HuH-7 (cell line): ENCODE results near the gene PACS1.

ENCODE experiments used
- DNase-seq: peaks from one replicate; pipeline ENCODE4 v3.0.0; 2011; ENCODE audit warnings: low spot score

Gene PACS1

DNA sequence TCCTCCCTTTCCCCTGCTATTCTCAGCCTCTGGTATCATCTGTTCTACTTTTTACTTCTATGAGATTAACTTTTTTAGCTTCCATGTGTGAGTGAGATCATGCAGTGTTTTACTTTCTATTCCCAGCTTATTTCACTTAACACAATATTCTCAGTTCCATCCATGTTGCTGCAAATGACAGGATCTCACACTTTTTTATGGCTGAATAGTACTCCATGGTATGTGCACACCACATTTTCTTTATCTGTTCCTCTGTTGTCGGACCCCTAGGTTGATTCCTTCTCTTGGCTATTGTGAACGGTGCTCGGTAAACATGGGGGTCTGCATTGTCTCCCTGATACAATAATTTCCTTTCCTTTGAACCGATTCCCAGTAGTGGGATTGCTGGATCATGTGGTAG lies 117.4 kb downstream of the PACS1 start:
- no peak for DNase-seq

- no peak for DNase-seq
Measured at GRCh38 chr11:66188580-66188979, 118.5 kb downstream of the PACS1 start.

DNA sequence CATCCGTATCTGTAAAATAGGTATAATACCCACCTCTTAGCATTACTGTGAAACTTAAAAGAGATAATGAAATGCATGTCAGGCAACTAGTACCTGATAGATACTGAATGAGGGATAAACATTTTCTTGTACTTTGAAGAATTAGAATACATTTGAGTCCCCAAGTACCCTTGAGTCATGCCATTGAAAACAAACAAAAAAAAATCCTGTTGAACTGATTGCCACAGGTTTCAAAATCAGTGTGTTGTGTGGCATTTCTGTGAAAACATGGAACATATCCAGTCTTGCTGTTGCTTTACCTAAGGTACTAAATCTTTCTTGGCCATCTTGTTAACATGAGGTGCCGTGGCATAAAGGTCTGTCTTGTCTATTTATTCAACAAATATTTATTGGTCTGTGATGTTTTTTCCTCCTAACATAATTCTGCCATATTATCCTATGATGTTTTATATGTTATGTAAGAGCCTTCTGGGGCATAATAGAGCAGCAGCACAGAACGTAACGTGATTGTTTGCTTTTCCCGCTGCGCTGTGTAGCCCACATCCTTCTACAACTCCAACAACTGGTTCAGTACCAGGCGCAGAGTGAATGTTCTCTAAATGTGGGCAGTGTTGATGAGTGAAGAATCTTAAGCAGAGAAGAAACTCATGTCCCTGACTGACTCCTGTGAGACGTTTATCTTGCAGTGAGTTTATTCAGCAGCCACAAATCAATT lies 119.1 kb downstream of the PACS1 start:
- DNase-seq, result no peak

GRCh38 chr11:66190786-66191185 lies 120.7 kb downstream of the PACS1 start:
- no peak for DNase-seq

DNA sequence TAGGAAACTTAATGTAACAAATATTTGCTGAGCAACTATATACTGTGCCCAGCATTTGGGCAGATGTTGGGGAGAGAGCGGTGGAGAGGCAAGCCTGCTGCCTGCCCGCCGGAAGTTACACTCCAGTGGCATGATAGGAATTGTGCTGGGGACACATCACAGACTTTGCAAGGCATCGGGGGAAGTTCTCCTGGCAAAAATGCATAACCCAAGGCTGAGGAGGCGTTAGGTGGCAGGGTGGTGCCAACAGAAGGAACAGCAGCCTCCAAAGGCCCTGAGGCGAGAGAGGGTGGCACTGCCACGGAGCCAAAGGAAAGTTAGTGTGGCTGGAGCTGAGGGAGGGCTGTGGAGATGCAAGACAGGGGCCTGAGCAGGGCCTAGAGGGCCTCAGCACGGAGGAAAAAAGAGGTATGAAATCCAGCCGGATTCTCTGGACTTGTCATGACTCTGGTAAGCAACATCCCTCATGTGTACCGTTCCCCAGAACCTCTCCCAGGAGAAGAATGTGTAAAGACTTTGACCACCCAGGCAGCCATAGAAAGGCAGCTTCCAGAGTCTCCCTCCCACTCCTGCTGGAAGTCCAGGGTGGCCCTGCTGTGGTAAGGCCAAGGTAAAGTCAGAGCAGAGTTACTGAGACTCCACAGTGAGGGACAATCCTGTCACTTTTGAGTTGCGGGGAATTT lies 122.2 kb downstream of the PACS1 start:
- DNase-seq, result no peak

DNA sequence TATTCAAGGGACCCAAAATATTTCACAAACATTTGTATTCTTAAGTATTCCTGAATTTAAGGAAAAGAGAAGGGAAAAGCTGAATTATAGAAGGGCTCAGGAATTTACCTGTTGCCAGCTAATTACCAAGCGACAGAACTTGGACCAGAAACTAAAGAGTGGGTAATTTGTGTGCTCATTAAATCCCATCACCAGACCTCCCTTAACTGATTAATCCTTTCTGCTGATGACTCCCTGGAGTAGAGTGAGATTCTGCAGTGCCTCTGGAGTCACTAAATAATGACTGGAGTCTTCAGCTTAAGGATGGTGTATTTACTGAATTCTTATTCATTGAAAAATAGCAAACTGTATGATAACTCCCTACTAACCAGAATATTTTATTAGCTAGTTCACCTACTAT lies 124.3 kb downstream of the PACS1 start:
- DNase-seq, result no peak

GRCh38 chr11:66195867-66196266 lies 125.8 kb downstream of the PACS1 start:
- no peak for DNase-seq

GRCh38 chr11:66203847-66204246 lies 133.8 kb downstream of the PACS1 start:
- no peak for DNase-seq

GRCh38 chr11:66204412-66204811 lies 134.3 kb downstream of the PACS1 start:
- DNase-seq, result no peak

DNA sequence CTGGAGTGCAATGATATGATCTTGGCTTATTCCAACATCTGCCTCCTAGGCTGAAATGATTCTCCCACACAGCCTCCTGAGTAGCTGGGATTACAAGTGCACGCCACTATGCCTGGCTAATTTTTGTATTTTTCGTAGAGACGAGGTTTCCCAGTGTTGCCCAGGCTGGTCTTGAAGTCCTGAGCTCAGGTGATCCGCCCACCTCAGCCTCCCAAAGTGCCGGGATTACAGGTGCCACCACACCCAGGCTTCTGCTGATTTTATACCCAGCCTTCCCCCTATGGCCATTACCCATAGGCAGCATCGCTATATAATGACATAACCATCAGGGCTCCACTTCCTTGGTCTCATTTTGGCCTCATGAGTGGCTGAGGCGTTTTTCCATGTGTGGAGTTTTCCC lies 137.7 kb downstream of the PACS1 start:
- DNase-seq, result no peak

DNA sequence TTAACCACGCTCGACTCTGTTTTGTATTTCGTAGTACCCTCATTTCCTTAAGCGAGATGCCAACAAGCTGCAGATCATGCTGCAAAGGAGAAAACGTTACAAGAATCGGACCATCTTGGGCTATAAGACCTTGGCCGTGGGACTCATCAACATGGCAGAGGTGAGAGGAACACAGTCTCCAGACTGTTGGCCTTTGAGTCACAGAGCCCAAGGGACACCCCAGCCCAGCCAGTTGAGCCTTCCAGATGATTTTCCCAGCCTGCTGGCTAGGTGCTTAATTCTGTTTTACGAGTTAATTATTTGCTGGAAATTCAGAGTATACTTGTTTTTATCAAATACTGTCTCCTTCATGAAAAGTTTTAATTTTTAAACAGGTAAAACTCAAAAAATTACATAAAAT lies 141.0 kb downstream of the PACS1 start:
- no peak for DNase-seq

DNA sequence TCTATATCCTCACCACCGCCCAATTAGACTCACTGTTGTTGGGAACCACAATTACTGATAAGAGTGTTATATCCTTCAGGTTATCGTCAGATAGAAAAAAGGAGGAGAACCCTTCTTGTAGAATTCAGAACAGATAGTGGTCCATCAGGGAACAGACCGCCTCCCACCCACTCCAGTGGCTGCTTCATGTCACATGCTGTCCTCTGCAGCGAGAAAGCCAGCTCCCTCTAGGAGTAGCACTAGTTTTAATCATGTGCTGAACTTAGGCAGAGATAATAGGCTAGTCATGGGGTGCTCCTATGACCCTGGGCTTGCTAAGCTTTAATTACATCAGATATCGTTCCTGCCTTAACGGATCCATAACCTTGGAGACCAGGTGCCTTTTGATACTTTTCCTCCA lies 146.8 kb downstream of the PACS1 start:
- no peak for DNase-seq

DNA sequence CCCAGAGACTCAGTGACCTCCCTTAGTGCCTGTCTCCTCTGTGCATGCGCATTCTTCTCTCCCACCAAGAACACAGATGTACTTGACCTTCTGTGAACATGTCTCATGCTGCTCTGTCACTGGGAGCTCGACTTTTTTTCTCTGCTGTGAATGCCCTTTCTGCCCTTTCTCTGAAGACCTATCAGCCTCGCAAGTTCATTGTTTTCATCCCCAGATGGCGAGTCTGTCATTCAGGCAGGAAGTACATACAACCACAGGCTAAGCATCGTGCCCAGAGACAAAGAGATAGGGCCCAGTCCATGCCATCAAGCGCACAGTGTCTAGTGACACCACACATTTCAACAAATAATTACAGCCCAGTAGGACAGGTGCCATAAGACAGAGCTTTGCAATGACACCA lies 148.0 kb downstream of the PACS1 start:
- no peak for DNase-seq

- no peak for DNase-seq
Measured at GRCh38 chr11:66218846-66219620, 149.0 kb downstream of the PACS1 start.

DNA sequence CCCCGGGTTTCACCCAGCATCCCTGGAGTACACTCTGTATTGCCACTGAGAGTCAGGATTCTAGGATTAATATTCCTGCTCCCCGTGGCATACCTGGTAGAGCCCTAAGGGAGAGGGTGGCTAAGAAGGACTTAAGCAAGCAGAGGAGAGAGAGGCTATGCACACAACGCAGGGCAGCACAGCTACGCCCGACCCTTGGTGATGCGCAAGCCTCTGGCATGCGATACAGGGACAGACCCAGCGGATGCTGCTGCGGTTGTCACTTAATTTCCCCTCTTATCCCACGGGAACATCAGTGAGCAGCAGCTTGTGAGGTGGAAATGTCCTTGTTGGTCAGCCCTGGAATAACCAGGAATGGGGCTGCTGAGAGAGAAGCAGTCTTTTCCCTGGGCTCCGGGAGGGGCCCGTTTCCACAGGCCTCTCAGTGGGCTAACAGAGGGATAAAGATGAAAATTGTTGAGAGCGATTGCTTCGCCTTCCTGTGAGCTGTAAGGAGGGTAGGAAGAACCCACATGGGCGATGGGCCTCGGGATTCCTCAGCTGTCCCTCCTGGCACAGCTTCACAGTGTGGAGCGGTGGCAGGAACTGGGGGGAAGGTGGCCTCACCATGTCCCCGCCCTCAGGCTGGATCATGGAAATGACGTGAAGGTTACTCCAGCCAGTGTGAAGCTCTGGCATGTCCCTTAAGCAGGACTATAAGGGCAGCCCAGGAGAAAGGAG lies 149.9 kb downstream of the PACS1 start:
- DNase-seq, result no peak

DNA sequence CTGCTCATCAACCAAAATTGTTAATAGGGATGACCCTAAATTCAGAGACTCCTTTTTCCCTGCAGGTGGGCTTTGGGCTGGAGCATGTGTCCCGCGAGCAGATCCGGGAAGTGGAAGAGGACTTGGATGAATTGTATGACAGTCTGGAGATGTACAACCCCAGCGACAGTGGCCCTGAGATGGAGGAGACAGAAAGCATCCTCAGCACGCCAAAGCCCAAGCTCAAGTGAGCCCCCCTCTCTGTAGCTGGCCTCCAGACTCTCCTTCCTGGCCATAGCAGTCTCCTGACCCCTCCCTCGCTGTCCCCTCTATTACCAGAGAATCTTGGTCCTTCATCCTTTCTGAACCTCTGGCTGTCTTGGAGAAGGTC lies 150.5 kb downstream of the PACS1 start:
- no peak for DNase-seq

DNA sequence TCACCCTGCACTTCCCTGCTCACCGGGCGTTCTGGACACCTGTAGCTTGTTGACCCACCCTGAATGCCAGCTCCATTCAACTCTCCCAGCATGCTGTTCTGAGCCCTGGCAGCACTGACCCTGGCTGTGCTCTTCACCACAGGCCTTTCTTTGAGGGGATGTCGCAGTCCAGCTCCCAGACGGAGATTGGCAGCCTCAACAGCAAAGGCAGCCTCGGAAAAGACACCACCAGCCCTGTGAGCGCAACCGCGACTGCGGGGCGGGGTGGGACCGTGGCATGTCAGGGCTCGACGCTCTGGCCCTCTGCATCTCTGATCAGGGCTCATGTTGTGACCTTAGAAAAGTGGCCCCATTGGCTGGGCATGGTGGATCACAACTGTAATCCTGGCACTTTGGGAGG lies 150.9 kb downstream of the PACS1 start:
- no peak for DNase-seq

- no peak for DNase-seq
Measured at GRCh38 chr11:66221726-66222236, 151.7 kb downstream of the PACS1 start.

GRCh38 chr11:66222358-66223149 lies 152.5 kb downstream of the PACS1 start:
- peak; percentile 100 for DNase-seq

DNA sequence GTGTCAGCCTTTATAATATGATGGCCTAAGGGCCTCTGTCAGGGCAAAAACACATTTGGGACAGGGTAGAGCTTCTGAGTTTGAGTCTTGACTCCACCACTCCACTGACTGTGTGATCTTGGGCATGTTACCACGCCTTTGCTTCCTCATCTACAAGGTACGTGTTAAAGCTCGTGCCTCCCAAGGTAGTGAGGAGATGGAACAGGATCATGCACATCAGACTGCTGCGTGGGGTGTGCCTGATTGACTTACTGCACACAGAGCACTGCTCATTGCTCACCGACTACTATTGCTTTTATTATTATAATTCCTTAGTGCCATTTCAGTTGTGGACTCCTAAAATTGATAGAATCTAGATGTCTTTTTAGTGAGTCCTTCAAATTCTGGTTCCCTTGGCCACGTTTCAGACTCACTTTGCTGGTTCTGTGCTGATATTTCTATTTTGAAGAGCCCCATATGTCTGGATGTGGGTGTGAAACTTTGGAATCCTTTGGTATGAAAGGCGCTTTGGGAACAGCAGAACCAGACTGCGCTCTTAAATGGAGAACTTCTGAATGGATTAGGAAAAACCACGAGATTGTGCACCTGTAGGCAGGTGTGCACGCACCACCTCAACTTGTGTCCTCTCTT lies 154.3 kb downstream of the PACS1 start:
- DNase-seq, result no peak

DNA sequence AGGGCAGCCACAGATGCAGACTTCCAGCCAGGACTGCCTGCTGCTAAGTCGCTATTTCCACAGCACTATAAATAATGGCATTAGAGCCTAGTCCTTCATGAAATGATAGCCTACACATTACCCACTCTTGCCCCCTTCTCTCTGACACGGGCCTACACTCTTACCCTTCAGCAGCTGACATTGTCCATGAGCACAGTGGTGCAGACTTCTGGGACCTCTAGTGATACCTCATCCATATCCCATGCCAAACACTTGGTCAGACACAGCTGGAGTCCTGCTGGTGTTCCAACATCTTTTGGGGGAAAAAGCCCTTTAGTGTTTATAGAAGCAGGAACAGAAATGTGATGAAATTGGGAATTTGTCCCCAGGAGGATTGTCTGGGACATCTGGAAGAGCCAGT lies 155.0 kb downstream of the PACS1 start:
- DNase-seq, result no peak
